Thymus (tissue), 2 donors: ENCODE measurements around the gene EIF2S3B. TPM values are rescaled to one million over a fixed set of nuclear protein-coding genes. Genes with fewer than 3 reads are reported as not detected.

Experiments
- polyA plus RNA-seq: library from polyadenylated mRNA; stranded (reverse); fragments of 200-250 nt; gene quantifications from one replicate; pipeline ENCODE4 v1.2.3, GENCODE V29; 2013
- total RNA-seq: library from RNA; stranded (reverse); fragments of 120-200 nt; gene quantifications from one replicate; pipeline ENCODE4 v1.2.4, GENCODE V29; 2013
- donor health status: healthy.

The EIF2S3B gene
- total and polyA plus RNA-seq, 2 donors = 0.27 to 1.1 TPM

Other genes starting within 250 kb of the EIF2S3B start
- 1.1 TPM for gene KLRD1, start 198.0 kb upstream of the EIF2S3B start, total RNA-seq
- gene KLRD1, start 198.0 kb upstream of the EIF2S3B start, polyA plus RNA-seq = 2.6 TPM
- 13.4 TPM for gene KLRK1, start 115.8 kb upstream of the EIF2S3B start, total RNA-seq
- 27.0 TPM for gene KLRK1, start 115.8 kb upstream of the EIF2S3B start, polyA plus RNA-seq
- gene KLRC4, start 96.1 kb upstream of the EIF2S3B start, total RNA-seq = 1.3 TPM
- 0.57 TPM for gene KLRC4, start 96.1 kb upstream of the EIF2S3B start, polyA plus RNA-seq
- gene KLRC3, start 85.3 kb upstream of the EIF2S3B start, total RNA-seq = 1.7 TPM
- gene KLRC3, start 85.3 kb upstream of the EIF2S3B start, polyA plus RNA-seq = 2.6 TPM
- 10.8 TPM for gene KLRC2, start 69.9 kb upstream of the EIF2S3B start, total RNA-seq
- 1.2 TPM for gene KLRC2, start 69.9 kb upstream of the EIF2S3B start, polyA plus RNA-seq
- 0.80 TPM for gene KLRC1, start 52.5 kb upstream of the EIF2S3B start, total RNA-seq
- gene KLRC1, start 52.5 kb upstream of the EIF2S3B start, polyA plus RNA-seq = 1.5 TPM
- 47.3 TPM for gene MAGOHB, start 107.7 kb downstream of the EIF2S3B start, total RNA-seq
- gene MAGOHB, start 107.7 kb downstream of the EIF2S3B start, polyA plus RNA-seq = 38.4 TPM
- gene STYK1, start 168.2 kb downstream of the EIF2S3B start, total RNA-seq = 0.33 TPM
- gene STYK1, start 168.2 kb downstream of the EIF2S3B start, polyA plus RNA-seq = 0.62 TPM
- gene YBX3, start 217.4 kb downstream of the EIF2S3B start, total RNA-seq = 36.6 TPM
- gene YBX3, start 217.4 kb downstream of the EIF2S3B start, polyA plus RNA-seq = 446 TPM